A673 (cell line): Measurements from ENCODE around the gene ACTN4. TPM values are rescaled to one million over a fixed set of nuclear protein-coding genes. Genes with fewer than 3 reads are reported as not detected.

Source experiments
- BruUV-seq: library from RNA; stranded (reverse); fragments of 400-500 nt; replicated peaks from 2 replicates; lab custom pipeline; 2021; lab: Mats Ljungman, UMichigan
- CTCF ChIA-PET: fragments of 300-600 bp; sonication (Branson Sonifier 250); formaldehyde crosslinking; loops from one replicate; lab custom pipeline; 2022; ENCODE audit warnings: antibody characterized with exemption; lab: Charles Lee
- POLR2A ChIA-PET: fragments of 300-600 bp; sonication (Branson Sonifier 250); formaldehyde crosslinking; loops from one replicate; lab custom pipeline; 2022; ENCODE audit warnings: antibody characterized with exemption; ENCODE audit not compliant: low non-redundant PET; lab: Charles Lee
- DNase-seq: peaks from one replicate; pipeline ENCODE4 v3.0.0-alpha.2; 2015; ENCODE audit warnings: low spot score
- H3K27ac ChIP-seq: fragments of 200-600 bp; sonication (generic); 2 replicates; pipeline ENCODE4 v1.5.1; 2016; ENCODE audit warnings: mixed run types, low read depth, mild to moderate bottlenecking, mixed read lengths, antibody characterized with exemption, low read length; ENCODE audit not compliant: poor library complexity, severe bottlenecking
- H3K27me3 ChIP-seq: fragments of 200-600 bp; sonication (generic); replicated peaks from 2 replicates; pipeline ENCODE4 v1.6.1; 2017; ENCODE audit warnings: mixed run types, low read depth, mild to moderate bottlenecking, mixed read lengths, antibody characterized with exemption, low read length; ENCODE audit not compliant: insufficient read depth, poor library complexity
- H3K36me3 ChIP-seq: fragments of 200-600 bp; sonication (generic); 2 replicates; pipeline ENCODE4 v1.6.1; 2016; ENCODE audit warnings: mixed run types, mild to moderate bottlenecking, mixed read lengths, antibody characterized with exemption, low read length; ENCODE audit not compliant: insufficient read depth, poor library complexity, severe bottlenecking
- H3K4me1 ChIP-seq: fragments of 200-600 bp; sonication (generic); 2 replicates; pipeline ENCODE4 v1.6.1; 2017; ENCODE audit warnings: mixed run types, mild to moderate bottlenecking, mixed read lengths, antibody characterized with exemption, low read length; ENCODE audit not compliant: insufficient read depth, poor library complexity, severe bottlenecking
- H3K4me3 ChIP-seq: fragments of 200-600 bp; sonication (generic); 2 replicates; pipeline ENCODE4 v1.5.1; 2016; ENCODE audit warnings: low read depth, mixed run types, mild to moderate bottlenecking, mixed read lengths, low read length; ENCODE audit not compliant: poor library complexity, severe bottlenecking
- H3K9me3 ChIP-seq: fragments of 200-600 bp; sonication (generic); 2 replicates; pipeline ENCODE4 v1.6.1; 2016; ENCODE audit warnings: mixed run types, low read depth, mild to moderate bottlenecking, mixed read lengths, antibody characterized with exemption, low read length; ENCODE audit not compliant: poor library complexity, severe bottlenecking
- CTCF ChIP-seq: fragments of 300-800, 200-600 bp; sonication (generic); conservative IDR thresholded peaks from 2 replicates; pipeline ENCODE4 v1.5.1; 2017; ENCODE audit warnings: low read depth, mild to moderate bottlenecking, antibody characterized with exemption, low read length, moderate library complexity, mixed read lengths
- EZH2 ChIP-seq: fragments of 200-600 bp; sonication (generic); IDR thresholded peaks from 2 replicates; pipeline ENCODE4 v1.6.1; 2017; ENCODE audit warnings: borderline replicate concordance, low read depth, mild to moderate bottlenecking, mixed read lengths, antibody characterized with exemption, low read length; ENCODE audit not compliant: poor library complexity, severe bottlenecking
- intact Hi-C: fragments of 100-400 bp; cut with micrococcal nuclease; formaldehyde crosslinking; loops from one replicate; pipeline ENCODE4 v1.10.0; 2022; ENCODE audit not compliant: unreplicated experiment
- total RNA-seq: library from RNA; stranded (reverse); gene quantifications from 2 replicates; pipeline ENCODE4 v1.2.3, GENCODE V29; 2021

The ACTN4 gene
- total RNA-seq, 1 experiment from 2014 or later: 397 TPM

DNA sequence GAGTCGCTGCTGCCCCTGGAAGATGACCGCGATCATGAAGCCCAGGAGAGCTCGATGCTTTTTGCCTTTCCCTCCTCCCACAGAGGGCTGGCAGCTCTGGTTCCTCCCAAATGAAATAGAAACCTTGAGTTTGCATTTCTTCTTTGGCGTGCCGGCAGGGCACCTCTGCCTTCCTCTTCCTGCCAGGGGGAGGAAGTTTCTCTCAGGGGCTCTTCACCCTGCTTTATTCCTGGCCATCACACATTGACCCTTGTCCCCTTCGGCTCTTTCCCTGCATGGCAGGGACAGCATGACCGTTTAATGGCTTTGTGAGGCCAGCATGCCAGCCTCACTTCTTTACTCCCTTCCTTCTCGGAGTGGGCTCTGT, 47.9 kb downstream of the ACTN4 start:
- no TSS peak for BruUV-seq
- H3K9me3 ChIP-seq: no peaks in the 10 kb centered on the region
- CTCF ChIA-PET: no interaction called here

GRCh38 chr19:38695832-38696728, 48.6 kb downstream of the ACTN4 start:
- no TSS peak for BruUV-seq

More for the DNA sequence above, 47.9 kb downstream of the ACTN4 start:
- H3K36me3 ChIP-seq: peaks cover 3% of the 10 kb centered on the region
- intact Hi-C loops: no loop called here
- peak overlapping the region; percentile 30 for H3K27ac ChIP-seq
- TF ChIP-seq EZH2: no peak
- no peak for TF ChIP-seq CTCF
- POLR2A ChIA-PET: no interaction called here
- H3K4me3 ChIP-seq: no peak overlapping the region
- no peaks in the 10 kb centered on the region for H3K27me3 ChIP-seq
- no peak for DNase-seq
- H3K4me1 ChIP-seq: peaks cover 19% of the 10 kb centered on the region

GRCh38 chr19:38696729-38697055, 49.2 kb downstream of the ACTN4 start:
- TF ChIP-seq CTCF: no peak
- TF ChIP-seq EZH2: no peak
- no peak overlapping the region for H3K4me3 ChIP-seq

More at GRCh38 chr19:38695832-38696728, 48.6 kb downstream of the ACTN4 start:
- DNase-seq: no peak
- intact Hi-C loops: no loop called here
- ChIA-PET CTCF (no interaction called here), POLR2A (no interaction called here)
- H3K36me3 ChIP-seq: peaks cover 6% of the 10 kb centered on the region
- H3K4me1 ChIP-seq: peaks cover 16% of the 10 kb centered on the region
- TF ChIP-seq EZH2 (no peak), CTCF (no peak)
- no peak overlapping the region for H3K27ac ChIP-seq
- no peaks in the 10 kb centered on the region for H3K9me3 ChIP-seq
- no peaks in the 10 kb centered on the region for H3K27me3 ChIP-seq
- no peak overlapping the region for H3K4me3 ChIP-seq

More at GRCh38 chr19:38696729-38697055, 49.2 kb downstream of the ACTN4 start:
- DNase-seq: no peak
- H3K9me3 ChIP-seq: no peaks in the 10 kb centered on the region
- BruUV-seq: no TSS peak
- POLR2A ChIA-PET: no interaction called here
- CTCF ChIA-PET: no interaction called here
- H3K36me3 ChIP-seq: peaks cover 6% of the 10 kb centered on the region
- no peak overlapping the region for H3K27ac ChIP-seq
- peaks cover 16% of the 10 kb centered on the region for H3K4me1 ChIP-seq
- intact Hi-C loops: no loop called here
- H3K27me3 ChIP-seq: no peaks in the 10 kb centered on the region
